Nucleus accumbens (tissue), 56 donors: ENCODE results near the gene NSDHL.
A peak's percentile ranks its signal among the peaks of the same experiment; 100 is the strongest.

Experiments used
- DNase-seq, 56 donors: peaks; one replicate each; lab custom pipeline; 2025; lab: John Stamatoyannopoulos, UW

The NSDHL gene

DNA sequence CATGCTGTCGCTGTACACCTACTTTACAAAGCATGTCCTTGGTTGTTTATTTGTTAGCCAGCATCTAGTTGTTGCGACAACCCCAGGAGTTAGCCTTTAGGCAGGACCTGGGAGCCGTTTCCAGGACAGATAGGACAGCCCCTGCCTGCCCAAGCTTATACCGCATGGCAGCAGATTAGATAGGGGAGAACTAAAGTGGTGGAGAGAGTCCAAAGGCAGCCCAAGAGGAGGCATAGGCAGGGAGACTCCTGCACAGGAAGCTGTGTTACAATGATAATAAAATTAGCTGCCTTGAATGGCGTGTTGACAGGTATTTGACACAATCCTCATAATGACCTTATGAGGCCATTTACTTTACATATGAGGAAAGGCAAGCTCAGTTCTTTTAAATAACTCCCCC, 13.0 kb downstream of the NSDHL start:
- no peak for DNase-seq

DNA sequence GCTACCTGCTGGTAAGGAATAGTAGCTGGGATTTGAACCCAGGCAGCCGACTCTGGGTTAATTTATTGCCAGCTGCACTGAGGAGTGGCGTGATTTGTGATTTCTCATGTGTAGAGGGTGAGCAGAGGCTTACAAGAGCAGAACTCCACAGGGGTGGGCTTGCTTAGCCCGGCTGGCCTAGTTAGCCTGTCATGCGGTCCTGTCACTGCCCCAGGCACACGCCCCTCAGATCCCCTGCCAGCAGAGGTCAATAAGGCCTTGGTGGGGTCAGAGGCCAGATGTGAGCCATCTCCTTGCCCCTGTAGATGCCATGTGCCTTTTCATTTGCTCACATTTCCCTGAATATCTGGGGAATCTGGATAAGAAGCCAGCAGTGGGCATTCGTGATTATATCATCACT, 13.4 kb downstream of the NSDHL start:
- no peak for DNase-seq

DNA sequence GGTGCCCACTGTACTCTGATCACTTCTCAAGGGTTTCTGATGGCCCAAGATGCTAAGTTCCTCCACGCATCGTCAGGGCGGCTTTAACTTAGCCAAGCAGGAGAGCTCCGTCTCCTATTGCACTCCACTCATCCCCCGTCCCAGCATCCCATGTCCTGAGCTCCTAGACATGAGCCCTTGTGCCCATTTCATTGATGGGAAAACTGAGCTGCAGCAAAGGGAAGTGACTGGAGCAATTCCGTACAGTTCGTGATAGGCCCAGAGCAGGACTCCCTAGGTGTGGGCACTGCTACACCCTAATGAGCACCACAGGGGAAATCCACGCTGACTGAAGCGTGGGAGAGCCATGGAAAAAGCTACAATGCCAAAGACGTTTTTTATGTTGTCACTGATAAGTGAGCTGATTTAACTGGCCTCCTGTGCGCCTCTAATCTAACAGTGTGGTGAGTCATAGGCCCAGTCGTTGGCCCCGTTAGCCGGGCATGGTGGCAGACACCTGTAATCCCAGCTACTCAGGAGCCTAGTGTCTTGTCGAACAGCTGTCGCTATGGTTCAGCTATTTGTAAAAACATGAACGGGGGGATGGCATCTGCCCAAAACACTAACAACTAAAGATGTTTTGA, 14.9 kb downstream of the NSDHL start:
- DNase-seq = no peak

DNA sequence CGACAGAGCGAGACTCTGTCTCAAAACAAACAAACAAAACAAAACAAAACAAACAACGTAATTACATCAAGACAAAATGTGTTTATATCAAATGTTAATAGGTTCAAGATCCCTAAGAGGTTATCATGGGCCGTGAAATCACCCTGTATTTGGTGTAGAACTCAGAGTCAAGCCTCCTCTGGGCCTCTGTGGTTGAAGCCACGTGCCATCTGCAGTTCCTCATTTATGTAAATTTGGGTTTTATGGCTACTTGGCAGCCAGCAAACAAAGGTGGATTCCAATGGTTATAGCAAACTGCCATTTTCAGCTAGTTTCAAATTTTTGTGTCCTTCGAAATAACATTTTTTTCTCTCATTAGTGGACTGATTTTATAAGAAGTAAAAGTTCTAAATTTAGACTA, 16.4 kb downstream of the NSDHL start:
- no peak for DNase-seq

DNA sequence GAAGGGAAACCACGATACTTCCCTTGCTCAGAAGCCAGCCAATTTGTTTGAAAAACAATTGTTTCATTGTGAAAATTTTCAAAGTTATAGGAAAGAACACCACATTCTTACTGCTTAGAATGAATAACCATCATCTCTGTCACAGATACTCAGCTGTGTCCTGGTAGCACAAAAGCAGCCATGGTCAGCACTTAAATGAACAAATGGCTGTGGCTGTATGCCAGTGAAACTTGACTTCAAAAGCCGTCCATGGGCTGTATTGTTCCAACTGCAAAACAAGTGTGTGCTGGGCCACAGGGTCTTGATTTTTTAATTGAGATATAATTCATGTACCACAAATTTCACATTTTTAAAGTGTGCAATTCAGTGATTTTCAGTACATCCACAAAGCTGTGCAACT, 19.6 kb downstream of the NSDHL start:
- DNase-seq = peak in 7 of 56 donors; percentile 0 to 25 (median 9)

DNA sequence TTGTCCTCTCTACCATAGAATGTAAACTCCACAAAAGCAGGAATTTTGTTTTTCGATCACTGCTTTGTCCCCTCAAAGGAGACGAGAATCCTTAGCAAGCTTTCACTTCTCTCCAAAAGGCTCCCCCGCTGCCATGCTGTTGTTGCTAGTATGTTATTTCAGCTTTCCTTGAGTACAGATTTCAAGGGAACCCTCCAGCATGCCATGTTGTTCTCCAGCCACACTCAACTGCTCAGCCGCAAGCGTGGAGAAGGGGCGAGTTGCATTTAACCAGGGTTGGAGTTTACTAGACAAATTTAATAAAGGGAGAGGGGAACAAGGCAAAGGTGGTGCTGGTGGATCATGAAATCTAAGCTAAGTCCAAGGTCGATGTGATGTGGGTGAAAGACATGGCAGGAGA, 23.1 kb downstream of the NSDHL start:
- DNase-seq = no peak

DNA sequence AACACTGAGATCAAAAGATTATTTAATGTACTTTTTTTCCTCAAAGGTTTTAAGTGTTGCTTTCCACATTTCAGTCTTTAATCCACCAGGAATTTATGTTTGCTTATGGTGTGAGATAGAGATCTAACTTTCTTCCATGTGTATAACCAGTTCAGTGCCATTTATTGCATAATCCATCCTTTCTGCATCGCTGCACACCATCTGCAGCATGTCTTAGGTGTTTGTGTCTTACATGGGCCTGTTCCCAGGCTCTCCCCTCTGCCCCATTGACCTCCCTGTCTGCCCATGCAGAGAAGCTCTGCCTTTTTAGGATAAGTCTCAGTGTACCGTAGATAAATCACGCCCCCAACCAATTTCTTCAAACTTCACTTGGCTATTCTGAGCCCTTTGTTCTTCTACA, 30.3 kb downstream of the NSDHL start:
- no peak for DNase-seq

DNA sequence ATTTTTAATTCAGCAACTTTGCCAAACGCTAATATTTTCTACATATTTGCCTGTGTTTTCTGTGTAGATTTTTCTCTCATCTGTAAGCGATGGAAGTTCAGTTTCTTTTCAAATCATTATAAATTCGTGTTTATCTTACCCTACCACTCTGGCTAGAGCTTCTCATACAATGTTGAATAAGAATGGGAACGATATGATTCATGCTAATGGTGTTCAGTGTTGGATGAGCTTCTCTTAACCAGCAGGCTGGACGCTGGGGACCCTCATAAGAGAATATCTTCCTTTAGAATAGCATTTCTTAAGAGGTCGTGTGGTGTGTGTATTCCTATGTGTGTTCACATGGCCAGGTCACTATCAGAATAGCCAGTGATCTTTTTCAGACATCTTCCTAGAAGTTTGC, 31.0 kb downstream of the NSDHL start:
- no peak for DNase-seq

DNA sequence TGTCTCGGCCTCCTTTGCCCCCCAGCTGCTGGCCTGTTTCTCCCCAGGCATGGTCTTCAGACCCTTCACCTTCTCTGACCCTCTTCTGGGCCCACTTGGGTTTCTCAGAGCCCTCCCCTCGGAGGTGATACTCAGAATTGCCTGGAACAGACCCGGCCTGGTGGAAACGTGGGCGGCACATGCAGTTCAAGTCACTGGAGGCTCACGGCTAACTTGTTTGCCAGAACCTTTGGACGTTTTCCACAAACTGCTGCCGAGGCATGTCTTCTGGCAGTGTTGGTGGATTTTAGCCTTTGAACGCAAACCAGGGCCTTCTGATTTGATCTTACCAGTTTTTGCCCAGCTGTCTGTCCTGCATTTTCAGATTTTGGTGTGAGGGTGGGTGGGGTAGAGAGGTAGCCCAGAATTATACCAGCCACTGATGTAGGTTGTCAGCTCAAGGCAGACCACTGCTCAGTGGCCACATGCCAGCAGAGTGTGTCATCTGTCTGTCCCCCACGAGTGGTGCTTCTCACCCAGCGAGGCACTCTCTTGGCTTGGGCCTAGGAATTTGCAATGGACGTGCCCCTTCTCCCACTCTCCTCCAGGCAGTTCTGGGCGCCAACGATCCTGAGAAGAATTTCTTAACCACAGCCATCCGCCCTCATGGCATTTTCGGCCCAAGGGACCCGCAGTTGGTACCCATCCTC, 34.5 kb downstream of the NSDHL start:
- DNase-seq = no peak

DNA sequence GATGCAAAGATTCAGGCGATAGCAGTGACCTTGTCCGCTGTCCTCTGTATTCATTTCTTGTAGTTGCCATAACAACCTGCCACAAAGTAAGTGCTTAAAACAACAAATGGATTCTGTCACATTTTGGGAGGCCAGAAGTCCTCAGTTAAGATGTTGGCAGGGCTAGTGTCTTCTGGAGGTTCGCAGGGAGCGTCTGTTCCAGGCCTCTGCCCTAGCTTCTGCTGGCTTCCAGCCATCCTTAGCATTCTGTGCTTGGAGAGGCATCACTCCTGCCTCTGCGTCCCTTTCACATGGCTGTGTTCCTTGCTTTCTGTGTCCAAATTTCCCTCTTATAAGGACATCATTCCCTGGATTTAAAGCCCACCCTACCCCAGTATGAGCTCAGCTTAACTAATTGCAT, 35.5 kb downstream of the NSDHL start:
- DNase-seq = no peak

DNA sequence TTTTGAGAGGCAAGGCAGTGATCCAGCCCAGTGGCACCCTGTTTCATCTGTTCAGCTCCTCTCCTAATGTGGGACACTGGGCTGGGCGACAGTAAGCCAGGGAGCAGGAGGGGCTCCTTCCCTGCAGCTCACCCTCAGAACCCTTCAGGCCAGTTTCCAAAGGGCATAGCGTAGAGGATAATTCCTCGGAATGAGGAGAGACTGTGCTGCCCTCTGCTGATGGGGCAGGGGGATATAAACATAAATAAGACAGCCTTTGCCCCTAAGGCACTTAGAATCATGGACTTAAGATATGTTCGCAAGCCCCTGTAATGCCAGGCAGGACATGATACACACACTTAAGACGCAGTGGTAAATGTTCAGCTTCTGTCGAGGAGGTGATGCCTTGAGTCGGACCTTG, 39.1 kb downstream of the NSDHL start:
- DNase-seq = no peak

DNA sequence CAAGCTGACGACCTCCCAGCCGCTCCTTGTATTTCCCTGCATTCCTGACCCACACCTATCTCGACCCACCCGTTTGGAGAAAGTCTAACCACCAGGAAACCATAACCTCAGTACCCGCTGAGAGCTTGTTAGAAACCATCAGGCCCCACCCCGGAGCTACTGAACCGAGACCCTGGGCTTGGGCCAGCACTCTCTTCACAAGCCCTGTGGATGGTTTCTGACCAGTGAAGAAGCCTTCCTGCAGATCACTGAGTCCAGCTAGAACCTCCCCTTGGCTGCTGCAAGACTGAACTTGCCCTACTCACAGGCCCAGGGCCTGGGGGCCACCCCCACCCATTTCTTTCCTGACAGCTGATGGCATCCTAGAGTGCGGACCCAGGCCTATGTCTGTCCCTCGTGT, 40.4 kb downstream of the NSDHL start:
- no peak for DNase-seq

DNA sequence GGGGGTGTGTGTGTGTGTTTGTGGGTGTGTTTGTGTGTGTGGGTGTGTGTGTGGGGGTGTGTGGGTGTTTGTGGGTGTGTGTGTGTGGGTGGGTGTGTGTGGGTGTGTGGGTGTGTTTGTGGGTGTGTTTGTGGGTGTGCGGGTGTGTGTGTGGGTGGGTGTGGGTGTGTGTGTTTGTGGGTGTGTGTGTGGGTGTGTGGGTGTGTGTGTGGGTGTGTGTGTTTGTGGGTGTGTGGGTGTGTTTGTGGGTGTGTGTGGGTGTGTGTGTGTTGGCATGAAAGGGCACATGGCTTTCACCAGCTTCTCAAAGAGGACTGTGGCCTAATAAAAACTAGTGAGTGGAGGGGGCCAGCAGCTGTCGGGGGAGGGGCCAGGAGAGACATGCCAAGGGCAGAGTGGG, 41.7 kb downstream of the NSDHL start:
- DNase-seq = no peak

DNA sequence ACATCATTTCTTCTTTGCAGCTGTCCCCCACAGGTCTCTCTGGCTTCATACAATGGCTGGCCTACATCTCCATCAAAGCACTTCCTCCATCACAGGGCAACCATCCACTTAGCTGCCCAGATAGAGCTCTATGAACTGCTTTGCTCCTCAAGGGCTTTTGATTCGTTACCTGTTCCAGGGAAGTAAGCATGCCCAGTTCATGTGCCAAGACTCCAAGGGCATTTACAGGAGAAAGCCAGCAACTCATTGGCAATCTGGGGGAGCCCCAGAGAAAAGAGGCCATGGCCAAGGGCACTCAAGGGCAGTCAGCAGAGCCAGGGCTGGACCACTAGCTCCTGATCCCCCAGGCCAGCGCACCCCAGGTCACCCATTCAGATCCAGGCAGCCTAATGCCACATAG, 42.5 kb downstream of the NSDHL start:
- no peak for DNase-seq

DNA sequence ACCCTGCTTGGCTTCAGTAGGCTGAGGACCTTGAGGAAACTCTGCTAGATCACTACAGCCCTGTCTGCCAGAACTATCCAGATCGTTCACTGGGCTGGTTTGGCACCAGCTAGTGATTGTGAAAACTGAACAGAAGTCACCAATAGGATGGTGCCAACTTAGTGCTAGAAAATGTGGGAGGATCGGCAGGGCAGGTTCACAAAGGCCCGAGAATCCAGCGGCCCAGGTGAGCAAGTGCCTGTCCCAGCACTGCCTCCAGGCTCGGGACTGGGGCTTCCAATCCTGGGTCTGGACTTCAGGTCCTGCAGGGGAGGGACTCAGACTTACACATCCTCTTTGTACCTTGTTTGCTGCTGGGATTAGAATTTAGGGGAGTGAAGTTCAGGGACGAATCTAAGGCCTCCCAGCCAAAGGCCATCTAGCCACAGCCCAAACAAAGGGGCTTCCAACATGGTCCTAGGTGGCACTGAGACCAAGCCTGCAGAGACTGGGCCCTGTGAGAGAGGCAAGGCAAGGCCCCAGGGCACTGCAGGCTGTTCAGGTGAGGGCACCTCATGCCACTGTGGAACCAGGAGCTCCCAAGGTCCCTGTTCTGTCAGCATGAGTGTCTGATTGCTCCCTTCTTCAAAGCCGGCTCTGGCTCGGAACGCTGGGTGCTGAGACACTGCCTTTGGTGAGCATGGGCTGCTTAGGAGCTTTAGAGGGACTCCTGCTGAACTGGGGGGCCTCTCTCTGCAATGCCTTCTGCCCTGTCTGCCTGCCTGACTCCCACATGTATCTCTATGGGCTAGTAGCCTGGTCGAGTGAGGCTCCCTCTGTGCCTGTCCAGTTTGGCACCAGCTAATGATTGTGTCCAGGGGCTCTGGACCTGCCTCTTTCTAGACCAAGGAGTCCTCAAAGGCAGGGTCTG, 46.3 kb downstream of the NSDHL start:
- DNase-seq = no peak

DNA sequence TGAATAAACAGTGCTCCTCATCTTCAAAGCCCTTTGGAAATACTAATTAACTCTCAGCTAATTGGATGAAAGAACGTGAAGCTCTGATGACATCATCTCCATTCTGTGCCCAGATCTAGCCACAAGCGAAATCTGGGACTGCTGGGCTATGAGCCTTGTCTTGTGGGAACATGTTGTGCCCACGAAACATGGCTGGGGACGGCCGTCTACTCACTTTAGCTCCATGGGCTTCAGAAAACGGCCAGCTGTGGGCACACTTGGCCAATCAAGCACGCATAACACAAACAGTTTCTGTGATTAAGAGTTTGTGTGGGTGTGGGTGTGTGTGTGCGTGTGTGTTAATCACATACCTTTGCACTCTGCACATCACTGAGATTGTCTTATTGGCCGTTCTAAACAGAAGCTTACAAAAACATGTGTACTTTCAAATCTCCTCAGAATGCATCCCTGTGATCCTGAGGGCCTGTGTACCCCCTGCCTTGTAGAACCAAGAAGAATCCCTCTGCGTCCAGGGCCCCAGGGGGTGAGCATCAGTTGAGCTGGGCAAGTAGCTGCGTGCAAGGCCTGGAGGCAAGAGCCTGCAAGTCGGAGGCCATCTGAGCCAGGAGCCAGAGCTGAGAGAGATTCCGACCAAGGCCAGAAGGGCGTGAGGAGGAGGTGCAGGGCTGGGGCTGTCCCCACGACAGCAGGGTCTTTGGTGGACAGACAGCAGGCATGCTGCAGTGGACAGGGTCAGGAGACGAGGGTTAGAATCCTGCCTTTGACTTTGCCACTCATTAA, 48.3 kb downstream of the NSDHL start:
- peak in 2 of 56 donors; percentile 2 to 3 for DNase-seq

DNA sequence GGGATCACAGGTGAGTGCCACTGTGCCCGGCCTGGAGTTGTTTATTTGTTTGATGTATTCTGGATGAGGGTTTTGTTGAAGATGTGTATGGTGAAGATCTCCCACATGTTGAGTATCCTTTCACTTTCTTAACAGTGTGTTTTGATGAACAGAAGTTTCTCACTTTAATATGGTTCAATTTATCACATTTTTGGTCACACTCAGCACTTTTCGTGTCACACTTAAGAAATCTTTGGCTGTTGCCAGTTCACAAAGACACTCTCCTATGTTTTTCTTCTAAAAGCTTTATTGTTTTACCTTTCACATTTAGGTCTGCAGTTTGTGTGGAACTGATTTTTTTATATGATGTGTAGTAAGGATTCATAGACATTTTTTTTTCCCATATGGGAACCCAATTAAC, 50.4 kb downstream of the NSDHL start:
- DNase-seq = no peak

DNA sequence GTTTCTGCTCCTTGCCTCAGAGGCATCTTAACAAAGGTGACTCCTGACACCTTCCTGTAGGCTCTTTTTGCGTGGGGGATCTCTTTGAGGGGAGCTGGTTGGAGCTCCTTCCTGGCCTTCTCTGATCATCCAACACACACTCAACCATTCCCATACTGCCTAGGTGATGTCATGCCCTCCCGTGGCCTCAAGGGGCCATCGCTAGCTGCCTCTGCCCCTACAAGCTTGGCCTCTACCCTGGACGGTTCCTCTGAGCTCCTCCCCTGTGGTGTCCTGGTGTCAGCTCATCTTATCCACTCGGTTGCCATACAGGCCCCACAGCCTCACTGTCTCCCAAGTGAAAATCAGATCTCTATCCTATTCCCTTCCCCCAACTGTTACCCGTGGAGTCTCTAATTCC, 53.3 kb downstream of the NSDHL start:
- no peak for DNase-seq

DNA sequence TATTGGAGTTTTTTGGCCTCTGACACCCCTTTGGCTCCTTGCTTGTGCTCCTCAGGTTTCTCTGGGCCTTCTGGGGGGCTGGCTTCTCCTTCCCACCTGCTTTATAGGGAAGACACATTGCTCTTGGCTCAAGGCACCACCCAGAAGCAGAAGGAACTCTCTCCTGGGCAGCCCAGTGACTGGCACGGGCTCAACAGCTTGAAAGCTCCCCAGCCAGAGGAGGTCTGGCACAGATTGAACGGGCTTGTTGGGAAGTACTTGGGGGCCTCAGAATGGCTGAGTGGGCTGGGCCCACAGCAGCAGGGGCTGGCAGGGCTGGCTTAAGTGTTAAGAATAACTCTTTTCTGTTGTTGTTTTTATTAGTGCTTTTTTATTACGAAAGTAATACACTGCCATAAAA, 55.9 kb downstream of the NSDHL start:
- DNase-seq = peak in 6 of 56 donors; percentile 1 to 32 (median 6)

DNA sequence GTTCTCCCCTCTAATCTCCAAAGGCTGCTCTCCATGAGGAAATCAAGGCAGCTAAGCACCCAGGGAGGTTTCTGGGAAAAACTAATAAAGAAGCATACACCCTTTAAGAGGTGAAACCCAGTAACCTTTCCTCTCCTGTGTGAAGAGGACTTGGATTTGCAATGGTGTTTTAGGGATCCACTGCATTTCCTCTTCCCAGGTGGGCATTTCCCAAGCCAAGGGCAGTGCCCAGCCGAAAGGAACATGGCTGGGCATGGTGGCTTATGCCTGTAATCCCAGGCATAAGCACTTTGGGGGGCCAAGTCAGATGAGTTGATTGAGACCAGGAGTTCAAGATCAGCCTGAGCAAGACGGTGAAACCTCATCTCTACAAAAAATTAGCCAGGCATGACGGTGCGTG, 61.6 kb downstream of the NSDHL start:
- DNase-seq = no peak
